ENCODE measurements around the gene ACP1.

ACP1 gene

GRCh38 chr2:278312-278926 is 13.7 kb downstream of the ACP1 start:
- Histone ChIP-seq H3K27ac (no peak overlapping the region), H3K4me2 (no peak overlapping the region), H3K9ac (no peak overlapping the region), H3K4me3 (IDR thresholded peaks at IDR 0.05; ENCODE audit: insufficient read depth, low read depth, low read length) (no peak overlapping the region), H3K79me2 (ENCODE audit: insufficient read depth, low read depth) (peaks cover 11% of the 10 kb centered on the region; the same call in 1 of the 2 replicates), H3K27me3 (ENCODE audit: insufficient read depth, low read depth) (no peaks in the 10 kb centered on the region), H3K4me1 (ENCODE audit: low read depth, poor library complexity, severe bottlenecking) (no peaks in the 10 kb centered on the region), H4K20me1 (ENCODE audit: insufficient read depth) (no peaks in the 10 kb centered on the region), H2AFZ (ENCODE audit: low read depth) (no peak overlapping the region), H3K36me3 (ENCODE audit: insufficient read depth) (no peaks in the 10 kb centered on the region)
- no peak for TF ChIP-seq CTCF (conservative IDR thresholded peaks at IDR 0.05; ENCODE audit: low read depth, low read length)

- TF ChIP-seq CTCF (conservative IDR thresholded peaks at IDR 0.05; ENCODE audit: low read depth, low read length): no peak
- Histone ChIP-seq H3K4me2 (no peak overlapping the region), H2AFZ (ENCODE audit: low read depth) (no peak overlapping the region), H3K27ac (no peak overlapping the region), H3K79me2 (ENCODE audit: insufficient read depth, low read depth) (peaks cover 6% of the 10 kb centered on the region; the same call in 1 of the 2 replicates), H3K36me3 (ENCODE audit: insufficient read depth) (no peaks in the 10 kb centered on the region), H3K27me3 (ENCODE audit: insufficient read depth, low read depth) (no peaks in the 10 kb centered on the region), H3K4me3 (IDR thresholded peaks at IDR 0.05; ENCODE audit: insufficient read depth, low read depth, low read length) (no peak overlapping the region), H4K20me1 (ENCODE audit: insufficient read depth) (no peaks in the 10 kb centered on the region), H3K4me1 (ENCODE audit: low read depth, poor library complexity, severe bottlenecking) (no peaks in the 10 kb centered on the region), H3K9ac (no peak overlapping the region)
These were observed 14.2 kb downstream of the ACP1 start for GRCh38 chr2:278927-279320.

DNA sequence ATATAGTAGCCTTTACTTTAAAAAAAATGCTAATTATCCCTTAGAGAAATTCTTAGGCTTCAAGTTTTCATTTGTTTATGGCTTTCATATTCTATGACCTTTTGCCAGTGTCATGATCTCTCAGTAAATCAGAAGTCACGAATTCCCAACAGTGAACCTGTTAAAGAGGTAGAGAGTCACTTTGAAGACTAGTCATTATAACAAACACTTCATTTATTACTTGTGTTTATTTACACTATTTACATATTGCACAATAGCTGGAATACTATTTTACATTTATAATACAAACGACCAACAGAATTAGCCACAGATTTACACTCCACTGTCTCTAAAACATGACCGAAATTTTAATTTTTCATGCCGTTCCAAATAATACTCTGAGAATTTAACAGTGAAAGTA is 14.6 kb downstream of the ACP1 start:
- no peak overlapping the region for H3K27ac ChIP-seq
- H3K9ac ChIP-seq: no peak overlapping the region
- H3K36me3 ChIP-seq (ENCODE audit: insufficient read depth): no peaks in the 10 kb centered on the region
- no peak overlapping the region for H3K4me2 ChIP-seq
- H3K4me1 ChIP-seq (ENCODE audit: low read depth, poor library complexity, severe bottlenecking): no peaks in the 10 kb centered on the region
- H4K20me1 ChIP-seq (ENCODE audit: insufficient read depth): no peaks in the 10 kb centered on the region
- TF ChIP-seq CTCF (conservative IDR thresholded peaks at IDR 0.05; ENCODE audit: low read depth, low read length): no peak
- H3K27me3 ChIP-seq (ENCODE audit: insufficient read depth, low read depth): no peaks in the 10 kb centered on the region
- H3K4me3 ChIP-seq (IDR thresholded peaks at IDR 0.05; ENCODE audit: insufficient read depth, low read depth, low read length): no peak overlapping the region
- no peak overlapping the region for H2AFZ ChIP-seq (ENCODE audit: low read depth)
- H3K79me2 ChIP-seq (ENCODE audit: insufficient read depth, low read depth): peaks cover 2% of the 10 kb centered on the region; the same call in 1 of the 2 replicates

DNA sequence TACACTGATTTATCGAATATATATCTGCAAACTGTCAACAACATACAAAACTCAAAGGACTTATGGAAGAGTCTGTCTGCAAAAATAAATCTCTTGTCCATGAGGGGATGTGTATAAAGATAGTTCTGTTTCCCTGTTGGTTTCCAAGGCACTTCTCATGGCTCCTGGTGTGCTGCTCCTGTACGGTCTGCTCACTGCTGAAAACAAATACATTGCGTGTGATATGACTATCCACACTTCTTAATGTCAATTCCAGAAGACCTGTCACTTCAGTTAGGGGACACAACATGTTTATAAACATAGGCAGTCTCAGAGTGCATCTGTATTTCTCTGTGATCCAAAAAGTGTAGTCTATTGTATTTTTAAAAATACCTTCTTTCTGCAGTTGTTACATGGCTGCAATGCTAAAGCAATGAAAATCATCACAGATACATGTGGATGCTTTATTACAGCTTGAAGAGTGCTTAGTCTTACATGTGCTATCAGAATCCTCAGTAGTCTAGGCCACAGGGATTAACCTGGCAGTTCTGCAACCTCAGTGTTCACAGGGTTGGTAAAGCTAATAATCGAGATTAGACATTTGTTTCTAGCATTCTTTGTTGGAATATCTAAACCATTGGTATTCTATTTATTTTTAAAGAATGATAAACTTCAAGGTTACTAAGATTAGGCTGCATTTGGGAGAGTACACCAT is 15.4 kb downstream of the ACP1 start:
- no peaks in the 10 kb centered on the region for H4K20me1 ChIP-seq (ENCODE audit: insufficient read depth)
- no peaks in the 10 kb centered on the region for H3K27me3 ChIP-seq (ENCODE audit: insufficient read depth, low read depth)

More for the DNA sequence above, 15.4 kb downstream of the ACP1 start:
- Histone ChIP-seq H3K27ac (no peak overlapping the region), H2AFZ (ENCODE audit: low read depth) (no peak overlapping the region), H3K4me3 (IDR thresholded peaks at IDR 0.05; ENCODE audit: insufficient read depth, low read depth, low read length) (no peak overlapping the region), H3K4me1 (ENCODE audit: low read depth, poor library complexity, severe bottlenecking) (no peaks in the 10 kb centered on the region), H3K79me2 (ENCODE audit: insufficient read depth, low read depth) (no peaks in the 10 kb centered on the region), H3K36me3 (ENCODE audit: insufficient read depth) (no peaks in the 10 kb centered on the region), H3K4me2 (no peak overlapping the region), H3K9ac (no peak overlapping the region)
- TF ChIP-seq CTCF (conservative IDR thresholded peaks at IDR 0.05; ENCODE audit: low read depth, low read length): no peak

Measured in KMS-11 (cell line).